ENCODE results near the gene IL1RL1.

IL1RL1 gene

DNA sequence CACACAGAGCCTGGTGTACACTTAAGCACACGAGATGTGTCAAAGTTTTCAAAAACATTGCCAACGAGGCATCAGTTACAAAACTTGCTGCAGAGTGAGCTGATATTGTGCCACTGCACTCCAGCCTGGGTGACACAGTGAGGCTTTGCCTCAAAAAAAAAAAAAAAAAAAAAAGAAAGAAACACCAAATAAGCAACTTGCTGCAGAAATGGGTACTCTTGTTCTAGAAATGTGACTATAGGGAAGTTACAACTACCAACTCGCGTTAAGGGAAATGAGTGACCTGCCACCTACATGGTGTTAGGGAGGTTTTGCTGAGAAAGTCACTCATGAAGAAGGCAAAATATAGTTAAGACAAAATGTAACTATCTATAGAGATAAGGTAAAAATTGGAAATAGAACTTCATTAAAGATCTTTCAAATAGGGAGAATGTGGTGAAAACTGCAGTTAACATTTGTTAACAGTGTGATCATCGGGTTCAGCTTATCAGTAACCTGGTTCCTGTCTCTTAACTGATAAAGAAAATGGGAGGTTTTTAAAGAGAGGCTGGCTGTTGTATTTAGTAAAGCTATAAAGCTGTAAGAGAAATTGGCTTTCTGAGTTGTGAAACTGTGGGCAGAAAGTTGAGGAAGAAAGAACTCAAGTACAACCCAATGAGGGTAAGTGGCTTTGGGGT is at the start of gene IL1RL1:
Gene IL1RL1, plus strand, starts transcription at position 600 of the 677 bp plus-strand sequence. CDS start 26,702 bp downstream, outside the sequence.
- DNase-seq (ENCODE audit: low read depth, low spot score), result no peak

- no peak for DNase-seq (ENCODE audit: low read depth, low spot score)
Measured at GRCh38 chr2:102262216-102263129, 48.9 kb upstream of the IL1RL1 start.

DNA sequence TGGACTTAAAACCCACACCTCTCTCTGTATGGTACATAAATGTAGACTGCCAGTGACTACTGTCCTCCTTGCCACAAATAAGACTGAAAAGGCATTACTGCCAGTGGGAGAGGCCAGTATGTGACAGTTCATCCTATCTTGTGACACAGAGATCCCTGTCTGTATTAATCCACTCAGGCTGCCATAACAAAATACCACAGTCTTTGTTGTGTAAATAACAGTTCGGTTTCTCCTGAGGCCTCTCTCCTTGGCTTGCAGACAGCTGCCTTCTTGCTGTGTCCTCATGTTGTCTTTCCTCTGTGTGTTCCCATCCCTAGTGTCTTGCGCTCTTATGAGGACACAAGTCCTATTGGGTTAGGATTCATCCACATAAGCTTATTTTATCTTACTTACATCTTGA is 46.4 kb upstream of the IL1RL1 start:
- no peak for DNase-seq (ENCODE audit: low read depth, low spot score)

DNA sequence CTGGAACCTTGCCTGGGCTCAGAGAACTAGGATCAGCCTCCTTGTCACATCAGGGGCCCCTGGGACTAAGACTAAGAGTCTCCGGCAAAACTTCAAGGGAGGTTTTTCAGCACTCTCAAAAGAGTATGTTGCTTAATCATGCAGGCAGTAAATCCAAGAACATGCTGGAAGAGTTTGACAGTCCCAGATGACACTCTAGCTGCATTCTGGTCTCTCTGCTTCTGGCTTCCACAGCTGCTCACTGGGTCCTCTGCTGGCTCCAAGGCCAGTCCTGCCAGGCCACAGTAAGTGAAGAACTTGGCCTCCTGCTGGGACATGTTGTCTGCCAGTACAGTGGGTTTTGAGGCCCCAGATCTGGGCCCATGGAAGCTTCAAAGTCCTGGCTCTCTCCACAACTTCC is 45.2 kb upstream of the IL1RL1 start:
- no peak for DNase-seq (ENCODE audit: low read depth, low spot score)

DNA sequence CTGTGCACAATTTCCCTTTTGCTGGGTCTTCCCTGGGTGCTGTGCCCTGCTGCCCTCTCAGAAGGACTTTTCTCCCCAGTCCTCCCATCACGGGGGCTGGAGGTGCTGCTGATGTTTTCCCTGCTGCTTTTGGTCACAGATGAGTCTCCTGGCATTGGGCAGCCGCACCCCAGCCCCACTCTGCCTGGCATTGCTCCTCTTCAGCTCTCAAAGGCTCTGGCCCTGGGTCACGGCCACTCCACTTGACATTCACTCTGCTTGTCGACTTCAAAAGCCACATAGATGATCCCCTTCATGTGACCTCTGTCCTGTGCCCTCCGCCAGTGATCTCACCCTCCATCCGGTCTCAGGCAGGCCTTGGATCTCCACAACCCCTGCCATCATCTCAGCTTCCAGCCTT is 43.6 kb upstream of the IL1RL1 start:
- no peak for DNase-seq (ENCODE audit: low read depth, low spot score)

GRCh38 chr2:102268510-102269199 is 42.7 kb upstream of the IL1RL1 start:
- no peak for DNase-seq (ENCODE audit: low read depth, low spot score)

GRCh38 chr2:102269200-102269524 is 42.2 kb upstream of the IL1RL1 start:
- DNase-seq (ENCODE audit: low read depth, low spot score), result no peak

GRCh38 chr2:102271844-102272243 is 39.5 kb upstream of the IL1RL1 start:
- no peak for DNase-seq (ENCODE audit: low read depth, low spot score)

DNA sequence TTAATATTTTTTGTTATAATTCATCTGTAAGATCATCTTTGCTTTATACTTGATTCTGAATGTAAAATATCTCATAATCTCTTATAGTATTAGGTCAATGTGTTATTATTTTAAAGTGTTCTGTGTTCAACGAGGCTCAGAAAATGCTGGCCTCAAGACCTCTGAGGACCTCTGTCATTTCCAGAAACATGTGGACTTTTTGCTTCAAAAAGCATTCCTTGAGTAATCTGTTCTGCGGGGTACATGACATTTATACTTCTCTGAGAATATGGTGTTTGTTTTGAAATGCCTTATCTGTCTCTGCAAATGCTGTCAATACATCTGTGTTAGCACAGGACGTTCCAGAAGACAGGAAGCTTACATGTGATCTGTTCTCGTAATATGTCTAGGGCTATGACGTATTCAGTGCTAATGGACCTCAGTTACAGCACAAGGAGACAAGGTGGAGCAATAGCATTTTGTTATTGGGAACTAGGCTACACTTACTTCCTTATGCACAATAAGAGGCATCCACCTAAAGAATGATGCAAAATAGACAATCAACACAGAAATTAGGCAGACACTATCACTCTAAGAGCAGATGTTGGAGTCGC is 37.6 kb upstream of the IL1RL1 start:
- DNase-seq (ENCODE audit: low read depth, low spot score), result no peak

- no peak for DNase-seq (ENCODE audit: low read depth, low spot score)
Measured at GRCh38 chr2:102276549-102277201, 34.7 kb upstream of the IL1RL1 start.

DNA sequence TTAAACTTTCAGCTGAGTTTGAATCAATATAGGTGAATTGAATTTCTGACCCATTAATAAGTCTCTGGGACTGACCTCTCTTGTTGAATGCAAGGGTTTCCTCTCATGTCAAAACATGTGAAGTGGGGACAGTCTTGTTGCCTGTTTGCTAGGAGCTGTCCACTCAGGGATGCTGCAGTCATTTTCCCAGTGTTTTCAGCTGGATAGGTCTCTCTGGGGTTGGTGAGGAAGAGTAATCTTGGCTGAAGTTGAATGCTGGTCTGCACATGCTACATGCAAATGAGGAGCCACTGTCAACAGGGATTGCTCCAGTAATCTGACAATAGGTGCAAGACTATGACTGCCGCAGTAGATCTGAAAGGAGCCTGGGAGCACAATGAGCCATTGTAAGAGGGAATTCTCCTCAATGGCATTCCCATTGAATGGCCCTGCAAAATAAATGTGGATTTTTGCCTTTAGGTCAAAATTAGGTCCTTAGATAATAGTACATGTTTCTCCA is 34.1 kb upstream of the IL1RL1 start:
- no peak for DNase-seq (ENCODE audit: low read depth, low spot score)

- DNase-seq (ENCODE audit: low read depth, low spot score), result no peak
Measured at GRCh38 chr2:102278720-102279390, 32.5 kb upstream of the IL1RL1 start.

GRCh38 chr2:102279391-102279735 is 32.0 kb upstream of the IL1RL1 start:
- DNase-seq (ENCODE audit: low read depth, low spot score), result no peak

- no peak for DNase-seq (ENCODE audit: low read depth, low spot score)
Measured at GRCh38 chr2:102282678-102283091, 28.7 kb upstream of the IL1RL1 start.

DNA sequence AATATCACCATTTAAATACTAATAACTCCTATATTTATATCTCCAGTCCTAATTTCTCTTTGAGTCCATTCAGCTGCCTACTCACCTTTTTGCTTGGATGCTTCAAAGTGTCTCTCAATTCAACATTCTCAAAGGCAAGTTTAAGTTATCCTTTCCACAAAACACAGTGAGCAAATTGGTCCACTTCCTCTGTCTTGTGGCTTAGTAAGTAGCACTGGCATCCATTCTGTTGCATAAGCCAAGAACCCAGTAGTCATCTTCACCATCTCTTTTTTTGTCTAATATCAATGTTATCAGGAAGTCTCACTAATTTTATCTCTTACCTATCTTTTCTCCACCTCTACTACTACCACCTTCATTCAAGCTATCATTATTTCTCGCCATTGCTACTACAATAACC is 27.4 kb upstream of the IL1RL1 start:
- DNase-seq (ENCODE audit: low read depth, low spot score), result no peak

GRCh38 chr2:102284611-102285010 is 26.8 kb upstream of the IL1RL1 start:
- no peak for DNase-seq (ENCODE audit: low read depth, low spot score)

GRCh38 chr2:102285368-102285767 is 26.0 kb upstream of the IL1RL1 start:
- DNase-seq (ENCODE audit: low read depth, low spot score), result no peak

DNA sequence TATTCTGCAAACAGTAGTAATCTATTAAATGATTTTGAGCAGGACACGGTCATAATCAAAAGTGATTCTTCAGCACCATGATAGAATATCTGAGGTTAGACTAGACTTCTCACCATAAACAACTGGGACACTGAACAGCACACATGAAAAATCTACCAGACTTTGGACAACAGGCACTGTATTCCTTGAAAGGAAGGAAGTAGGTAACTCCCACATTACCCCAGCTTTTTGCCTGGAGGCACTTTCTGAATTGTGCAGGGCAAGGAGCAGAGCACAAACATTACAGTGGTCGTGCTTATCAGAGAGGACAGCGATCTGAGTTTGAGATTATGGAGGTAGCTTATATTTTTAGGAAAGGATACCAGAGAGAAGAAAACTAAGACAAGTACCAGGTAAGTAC is 25.3 kb upstream of the IL1RL1 start:
- DNase-seq (ENCODE audit: low read depth, low spot score), result no peak

DNA sequence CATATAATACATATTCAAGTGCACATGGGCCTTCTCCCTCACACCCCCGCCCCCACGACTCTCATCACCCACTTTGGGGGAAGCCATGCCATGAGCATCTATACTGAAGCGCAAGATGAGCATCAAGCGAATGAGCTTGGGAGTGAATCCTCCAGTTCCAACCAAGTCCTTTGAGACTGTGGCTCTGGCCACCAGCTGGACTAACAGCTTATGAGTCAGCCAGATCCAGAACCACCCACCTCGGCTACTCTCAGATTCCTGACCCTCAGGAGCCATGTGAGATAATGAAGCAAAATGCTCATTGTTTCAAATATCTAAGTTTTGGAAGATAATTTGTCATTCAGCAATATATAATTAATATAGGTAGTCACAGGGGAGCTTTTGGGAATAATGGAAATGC is 22.2 kb upstream of the IL1RL1 start:
- DNase-seq (ENCODE audit: low read depth, low spot score), result no peak

- DNase-seq (ENCODE audit: low read depth, low spot score), result no peak
Measured at GRCh38 chr2:102290594-102290993, 20.8 kb upstream of the IL1RL1 start.

Measured in brain pericyte (primary cell).